ENCODE measurements around the gene TRAK1.
A peak's percentile ranks its signal among the peaks of the same experiment; 100 is the strongest.

The TRAK1 gene

GRCh38 chr3:42254566-42254965 lies 163.4 kb downstream of the TRAK1 start:
- Histone ChIP-seq H3K27me3 (replicated peaks) (no peaks in the 10 kb centered on the region), H3K4me3 (ENCODE audit: low read depth, low read length) (no peak overlapping the region), H3K36me3 (replicated peaks) (no peaks in the 10 kb centered on the region), H3K27ac (no peak overlapping the region)
- DNase-seq = no peak
- TF ChIP-seq CTCF (IDR thresholded peaks at IDR 0.05; ENCODE audit: low read depth, low read length, missing control alignments) = no peak
- in situ Hi-C loops (cut with HindIII; ENCODE audit: low pct_ligation_motif_present, low sequenced_read_pairs) = no loop called here

- H3K4me3 ChIP-seq (ENCODE audit: low read depth, low read length) = no peak overlapping the region
- in situ Hi-C loops (cut with HindIII; ENCODE audit: low pct_ligation_motif_present, low sequenced_read_pairs) = no loop called here
- H3K27ac ChIP-seq = no peak overlapping the region
- H3K27me3 ChIP-seq (replicated peaks) = no peaks in the 10 kb centered on the region
- peak; percentile 14 for DNase-seq
- no peaks in the 10 kb centered on the region for H3K36me3 ChIP-seq (replicated peaks)
- no peak for TF ChIP-seq CTCF (IDR thresholded peaks at IDR 0.05; ENCODE audit: low read depth, low read length, missing control alignments)
These were observed 165.1 kb downstream of the TRAK1 start for GRCh38 chr3:42256135-42256819.

GRCh38 chr3:42257007-42257406 lies 165.8 kb downstream of the TRAK1 start:
- Histone ChIP-seq H3K27me3 (replicated peaks) (no peaks in the 10 kb centered on the region), H3K36me3 (replicated peaks) (no peaks in the 10 kb centered on the region), H3K4me3 (ENCODE audit: low read depth, low read length) (no peak overlapping the region), H3K27ac (no peak overlapping the region)
- TF ChIP-seq CTCF (IDR thresholded peaks at IDR 0.05; ENCODE audit: low read depth, low read length, missing control alignments) = no peak
- no peak for DNase-seq
- in situ Hi-C loops (cut with HindIII; ENCODE audit: low pct_ligation_motif_present, low sequenced_read_pairs) = no loop called here

- Histone ChIP-seq H3K36me3 (replicated peaks) (no peaks in the 10 kb centered on the region), H3K27ac (no peak overlapping the region), H3K4me3 (ENCODE audit: low read depth, low read length) (no peak overlapping the region), H3K27me3 (replicated peaks) (peaks cover 43% of the 10 kb centered on the region)
- no peak for TF ChIP-seq CTCF (IDR thresholded peaks at IDR 0.05; ENCODE audit: low read depth, low read length, missing control alignments)
- in situ Hi-C loops (cut with HindIII; ENCODE audit: low pct_ligation_motif_present, low sequenced_read_pairs) = no loop called here
- no peak for DNase-seq
These were observed 171.4 kb downstream of the TRAK1 start for GRCh38 chr3:42262525-42262924.

- Histone ChIP-seq H3K36me3 (replicated peaks) (no peaks in the 10 kb centered on the region), H3K27me3 (replicated peaks) (peaks cover 43% of the 10 kb centered on the region), H3K4me3 (ENCODE audit: low read depth, low read length) (no peak overlapping the region), H3K27ac (no peak overlapping the region)
- no peak for TF ChIP-seq CTCF (IDR thresholded peaks at IDR 0.05; ENCODE audit: low read depth, low read length, missing control alignments)
- in situ Hi-C loops (cut with HindIII; ENCODE audit: low pct_ligation_motif_present, low sequenced_read_pairs) = no loop called here
- DNase-seq = no peak
These were observed 172.5 kb downstream of the TRAK1 start for GRCh38 chr3:42263354-42264346.
